ENCODE results near the gene DUSP15.

The DUSP15 gene

GRCh38 chr20:31910071-31910803 is 39.9 kb upstream of the DUSP15 start:
- Histone ChIP-seq H3K9me3 (ENCODE audit: control insufficient read depth, low read length) (no peaks in the 10 kb centered on the region), H3K36me3 (ENCODE audit: control insufficient read depth, insufficient read depth, low read length) (no peaks in the 10 kb centered on the region), H3K4me3 (ENCODE audit: insufficient read depth, low read depth, low read length, poor library complexity, severe bottlenecking) (no peak overlapping the region), H3K27me3 (replicated peaks; ENCODE audit: control insufficient read depth, insufficient read depth, low read length, poor library complexity, severe bottlenecking) (no peaks in the 10 kb centered on the region), H3K4me1 (ENCODE audit: control insufficient read depth, insufficient read depth, low read length, poor library complexity, severe bottlenecking) (no peaks in the 10 kb centered on the region), H3K27ac (ENCODE audit: insufficient read depth, low read length, poor library complexity, severe bottlenecking) (no peak overlapping the region)
- DNase-seq = no peak

- H3K27me3 ChIP-seq (replicated peaks; ENCODE audit: control insufficient read depth, insufficient read depth, low read length, poor library complexity, severe bottlenecking) = no peaks in the 10 kb centered on the region
- no peak overlapping the region for H3K4me3 ChIP-seq (ENCODE audit: insufficient read depth, low read depth, low read length, poor library complexity, severe bottlenecking)
- no peaks in the 10 kb centered on the region for H3K4me1 ChIP-seq (ENCODE audit: control insufficient read depth, insufficient read depth, low read length, poor library complexity, severe bottlenecking)
- DNase-seq = no peak
- no peaks in the 10 kb centered on the region for H3K9me3 ChIP-seq (ENCODE audit: control insufficient read depth, low read length)
- H3K27ac ChIP-seq (ENCODE audit: insufficient read depth, low read length, poor library complexity, severe bottlenecking) = no peak overlapping the region
- no peaks in the 10 kb centered on the region for H3K36me3 ChIP-seq (ENCODE audit: control insufficient read depth, insufficient read depth, low read length)
These were observed 39.1 kb upstream of the DUSP15 start for GRCh38 chr20:31909253-31910070.

GRCh38 chr20:31908424-31908823 is 38.1 kb upstream of the DUSP15 start:
- no peak for DNase-seq

GRCh38 chr20:31908016-31908415 is 37.7 kb upstream of the DUSP15 start:
- Histone ChIP-seq H3K27me3 (replicated peaks; ENCODE audit: control insufficient read depth, insufficient read depth, low read length, poor library complexity, severe bottlenecking) (no peaks in the 10 kb centered on the region), H3K9me3 (ENCODE audit: control insufficient read depth, low read length) (no peaks in the 10 kb centered on the region), H3K4me3 (ENCODE audit: insufficient read depth, low read depth, low read length, poor library complexity, severe bottlenecking) (no peak overlapping the region), H3K36me3 (ENCODE audit: control insufficient read depth, insufficient read depth, low read length) (no peaks in the 10 kb centered on the region), H3K4me1 (ENCODE audit: control insufficient read depth, insufficient read depth, low read length, poor library complexity, severe bottlenecking) (no peaks in the 10 kb centered on the region), H3K27ac (ENCODE audit: insufficient read depth, low read length, poor library complexity, severe bottlenecking) (no peak overlapping the region)
- no peak for DNase-seq

More at GRCh38 chr20:31908424-31908823, 38.1 kb upstream of the DUSP15 start:
- no peaks in the 10 kb centered on the region for H3K9me3 ChIP-seq (ENCODE audit: control insufficient read depth, low read length)
- H3K27me3 ChIP-seq (replicated peaks; ENCODE audit: control insufficient read depth, insufficient read depth, low read length, poor library complexity, severe bottlenecking) = no peaks in the 10 kb centered on the region
- no peak overlapping the region for H3K4me3 ChIP-seq (ENCODE audit: insufficient read depth, low read depth, low read length, poor library complexity, severe bottlenecking)
- no peaks in the 10 kb centered on the region for H3K4me1 ChIP-seq (ENCODE audit: control insufficient read depth, insufficient read depth, low read length, poor library complexity, severe bottlenecking)
- no peak overlapping the region for H3K27ac ChIP-seq (ENCODE audit: insufficient read depth, low read length, poor library complexity, severe bottlenecking)
- H3K36me3 ChIP-seq (ENCODE audit: control insufficient read depth, insufficient read depth, low read length) = no peaks in the 10 kb centered on the region

- Histone ChIP-seq H3K27ac (ENCODE audit: insufficient read depth, low read length, poor library complexity, severe bottlenecking) (no peak overlapping the region), H3K27me3 (replicated peaks; ENCODE audit: control insufficient read depth, insufficient read depth, low read length, poor library complexity, severe bottlenecking) (no peaks in the 10 kb centered on the region), H3K4me3 (ENCODE audit: insufficient read depth, low read depth, low read length, poor library complexity, severe bottlenecking) (no peak overlapping the region), H3K9me3 (ENCODE audit: control insufficient read depth, low read length) (no peaks in the 10 kb centered on the region), H3K36me3 (ENCODE audit: control insufficient read depth, insufficient read depth, low read length) (no peaks in the 10 kb centered on the region), H3K4me1 (ENCODE audit: control insufficient read depth, insufficient read depth, low read length, poor library complexity, severe bottlenecking) (no peaks in the 10 kb centered on the region)
- DNase-seq = no peak
These were observed 36.7 kb upstream of the DUSP15 start for GRCh38 chr20:31907046-31907445.

GRCh38 chr20:31906001-31906400 is 35.7 kb upstream of the DUSP15 start:
- Histone ChIP-seq H3K27me3 (replicated peaks; ENCODE audit: control insufficient read depth, insufficient read depth, low read length, poor library complexity, severe bottlenecking) (peaks cover 3% of the 10 kb centered on the region), H3K36me3 (ENCODE audit: control insufficient read depth, insufficient read depth, low read length) (no peaks in the 10 kb centered on the region), H3K4me3 (ENCODE audit: insufficient read depth, low read depth, low read length, poor library complexity, severe bottlenecking) (no peak overlapping the region), H3K27ac (ENCODE audit: insufficient read depth, low read length, poor library complexity, severe bottlenecking) (no peak overlapping the region), H3K4me1 (ENCODE audit: control insufficient read depth, insufficient read depth, low read length, poor library complexity, severe bottlenecking) (no peaks in the 10 kb centered on the region), H3K9me3 (ENCODE audit: control insufficient read depth, low read length) (no peaks in the 10 kb centered on the region)
- DNase-seq = no peak

GRCh38 chr20:31903627-31904386 is 33.5 kb upstream of the DUSP15 start:
- no peak for DNase-seq
- Histone ChIP-seq H3K27ac (ENCODE audit: insufficient read depth, low read length, poor library complexity, severe bottlenecking) (no peak overlapping the region), H3K36me3 (ENCODE audit: control insufficient read depth, insufficient read depth, low read length) (no peaks in the 10 kb centered on the region), H3K9me3 (ENCODE audit: control insufficient read depth, low read length) (no peaks in the 10 kb centered on the region), H3K4me1 (ENCODE audit: control insufficient read depth, insufficient read depth, low read length, poor library complexity, severe bottlenecking) (no peaks in the 10 kb centered on the region), H3K4me3 (ENCODE audit: insufficient read depth, low read depth, low read length, poor library complexity, severe bottlenecking) (no peak overlapping the region), H3K27me3 (replicated peaks; ENCODE audit: control insufficient read depth, insufficient read depth, low read length, poor library complexity, severe bottlenecking) (peaks cover 3% of the 10 kb centered on the region)

- no peak overlapping the region for H3K4me3 ChIP-seq (ENCODE audit: insufficient read depth, low read depth, low read length, poor library complexity, severe bottlenecking)
- no peaks in the 10 kb centered on the region for H3K4me1 ChIP-seq (ENCODE audit: control insufficient read depth, insufficient read depth, low read length, poor library complexity, severe bottlenecking)
- peaks cover 7% of the 10 kb centered on the region for H3K27me3 ChIP-seq (replicated peaks; ENCODE audit: control insufficient read depth, insufficient read depth, low read length, poor library complexity, severe bottlenecking)
- no peaks in the 10 kb centered on the region for H3K9me3 ChIP-seq (ENCODE audit: control insufficient read depth, low read length)
- no peak for DNase-seq
- H3K27ac ChIP-seq (ENCODE audit: insufficient read depth, low read length, poor library complexity, severe bottlenecking) = no peak overlapping the region
- H3K36me3 ChIP-seq (ENCODE audit: control insufficient read depth, insufficient read depth, low read length) = no peaks in the 10 kb centered on the region
These were observed 31.3 kb upstream of the DUSP15 start for GRCh38 chr20:31901615-31902014.

GRCh38 chr20:31897541-31897940 is 27.2 kb upstream of the DUSP15 start:
- no peak overlapping the region for H3K4me3 ChIP-seq (ENCODE audit: insufficient read depth, low read depth, low read length, poor library complexity, severe bottlenecking)
- H3K27ac ChIP-seq (ENCODE audit: insufficient read depth, low read length, poor library complexity, severe bottlenecking) = no peak overlapping the region
- H3K27me3 ChIP-seq (replicated peaks; ENCODE audit: control insufficient read depth, insufficient read depth, low read length, poor library complexity, severe bottlenecking) = peaks cover 7% of the 10 kb centered on the region
- H3K9me3 ChIP-seq (ENCODE audit: control insufficient read depth, low read length) = no peaks in the 10 kb centered on the region
- no peaks in the 10 kb centered on the region for H3K36me3 ChIP-seq (ENCODE audit: control insufficient read depth, insufficient read depth, low read length)
- no peaks in the 10 kb centered on the region for H3K4me1 ChIP-seq (ENCODE audit: control insufficient read depth, insufficient read depth, low read length, poor library complexity, severe bottlenecking)
- no peak for DNase-seq

Data from effector memory CD4-positive, alpha-beta T cell (primary cell).